HG03045 (cell line): ENCODE results near the gene PPM1G.
"Not testable (repeated sequence)": the region's sequence is repeated elsewhere in the genome, so short reads cannot be mapped to it uniquely, and the experiment has no call there.

Experiments used
- ATAC-seq: cut with Tn5 transposase; IDR thresholded peaks from one replicate; pipeline ENCODE4 v1.9.1; 2021; ENCODE audit warnings: mild to moderate bottlenecking, moderate library complexity; ENCODE audit not compliant: unreplicated experiment

PPM1G gene, protein sequence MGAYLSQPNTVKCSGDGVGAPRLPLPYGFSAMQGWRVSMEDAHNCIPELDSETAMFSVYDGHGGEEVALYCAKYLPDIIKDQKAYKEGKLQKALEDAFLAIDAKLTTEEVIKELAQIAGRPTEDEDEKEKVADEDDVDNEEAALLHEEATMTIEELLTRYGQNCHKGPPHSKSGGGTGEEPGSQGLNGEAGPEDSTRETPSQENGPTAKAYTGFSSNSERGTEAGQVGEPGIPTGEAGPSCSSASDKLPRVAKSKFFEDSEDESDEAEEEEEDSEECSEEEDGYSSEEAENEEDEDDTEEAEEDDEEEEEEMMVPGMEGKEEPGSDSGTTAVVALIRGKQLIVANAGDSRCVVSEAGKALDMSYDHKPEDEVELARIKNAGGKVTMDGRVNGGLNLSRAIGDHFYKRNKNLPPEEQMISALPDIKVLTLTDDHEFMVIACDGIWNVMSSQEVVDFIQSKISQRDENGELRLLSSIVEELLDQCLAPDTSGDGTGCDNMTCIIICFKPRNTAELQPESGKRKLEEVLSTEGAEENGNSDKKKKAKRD

DNA sequence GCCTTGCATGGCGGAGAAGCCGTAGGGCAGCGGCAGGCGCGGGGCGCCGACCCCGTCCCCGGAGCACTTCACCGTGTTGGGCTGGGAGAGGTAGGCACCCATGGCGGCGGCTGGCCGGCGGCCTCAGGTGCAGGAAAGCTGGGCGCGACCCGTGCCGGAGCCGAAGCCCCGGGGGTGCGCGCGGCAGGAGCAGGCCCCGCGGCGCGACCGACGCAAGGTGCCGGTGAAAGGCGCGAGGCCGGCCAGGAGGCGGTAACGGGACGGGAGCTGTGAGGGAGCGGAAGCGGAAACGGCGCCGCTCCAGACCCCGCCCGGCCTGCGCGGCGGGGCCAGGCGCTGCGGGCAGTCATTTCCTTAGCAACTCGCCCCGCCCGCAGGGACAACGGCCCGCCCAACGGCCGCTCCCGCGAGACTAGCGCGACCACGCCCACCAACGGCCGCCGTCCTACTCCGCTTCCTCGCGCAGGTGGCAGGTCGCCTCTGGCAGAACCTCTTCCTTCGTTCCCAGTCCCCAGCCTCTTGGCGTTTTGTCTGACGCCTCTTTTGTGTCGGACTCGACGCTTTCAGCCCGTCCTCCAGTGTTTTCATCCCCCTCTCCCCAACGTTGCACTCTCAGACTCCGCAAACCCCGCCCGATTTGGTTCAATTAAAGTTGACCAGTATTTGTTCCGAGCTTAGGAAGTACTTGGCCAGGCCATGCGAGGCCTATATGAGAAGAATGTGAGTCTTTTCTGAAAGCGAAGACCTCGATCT lies at the start of gene PPM1G:
PPM1G (minus strand) TSS at position 271 of the 753 bp plus-strand sequence; CDS start at position 102, 169 bp downstream.
- ATAC-seq, result peak; percentile 94

DNA sequence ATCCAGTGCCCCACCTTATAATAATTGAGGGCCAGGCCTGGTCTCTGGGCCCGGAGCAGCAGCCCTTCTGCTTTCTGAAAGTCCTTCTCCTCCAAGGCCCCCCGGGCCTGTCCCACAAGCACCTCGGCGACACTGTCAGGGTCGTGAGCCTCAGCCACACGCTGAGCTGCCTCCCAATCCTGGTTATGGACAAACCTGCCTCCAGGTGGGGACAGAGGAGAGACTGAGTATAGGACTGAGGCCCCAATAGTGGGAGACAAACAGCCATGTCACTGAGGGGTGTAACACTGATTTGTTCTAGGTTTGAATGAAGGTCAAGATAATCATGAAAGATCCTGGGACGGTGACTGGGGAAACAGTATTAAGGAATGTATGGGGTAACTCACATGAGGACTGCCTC lies 44.6 kb upstream of the PPM1G start:
- no peak for ATAC-seq

DNA sequence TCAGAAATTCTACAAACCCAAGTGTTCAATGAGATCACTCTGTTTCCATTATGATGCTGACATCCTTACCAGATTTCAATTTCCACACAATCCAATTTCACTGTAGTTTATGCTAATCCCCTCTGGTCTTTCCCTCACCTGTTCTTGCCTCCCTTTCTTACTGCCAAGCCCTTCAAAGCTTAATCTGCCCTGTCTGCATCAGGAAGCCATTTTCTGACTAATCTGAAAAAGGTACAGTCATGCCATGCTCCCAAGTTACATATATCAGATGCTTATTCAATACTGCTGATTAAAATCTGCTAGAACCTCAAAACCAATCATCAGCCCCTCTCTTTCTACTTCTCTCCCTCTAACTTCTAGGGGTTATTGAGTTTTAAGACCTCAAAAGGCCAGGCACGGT lies 41.7 kb upstream of the PPM1G start:
- no peak for ATAC-seq

DNA sequence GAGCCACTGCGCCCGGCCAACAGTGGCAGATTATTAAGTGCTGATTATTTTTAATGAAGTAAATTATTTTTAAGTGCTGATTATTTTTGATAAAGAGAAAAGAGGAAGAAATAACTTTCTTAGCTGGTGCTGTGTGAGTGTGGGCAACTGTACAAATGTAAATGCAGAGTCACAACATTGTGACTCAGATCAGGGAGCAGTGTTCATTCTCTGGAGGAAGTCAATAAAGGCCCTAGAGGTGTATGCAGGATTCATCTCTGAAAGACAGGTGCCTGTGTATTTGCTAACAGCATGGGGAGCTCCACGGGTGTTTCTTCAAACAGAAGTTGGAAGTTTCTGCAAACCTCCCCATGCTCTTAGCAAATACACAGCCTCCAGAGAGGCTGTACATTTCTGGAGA lies 39.0 kb upstream of the PPM1G start:
- no peak for ATAC-seq

DNA sequence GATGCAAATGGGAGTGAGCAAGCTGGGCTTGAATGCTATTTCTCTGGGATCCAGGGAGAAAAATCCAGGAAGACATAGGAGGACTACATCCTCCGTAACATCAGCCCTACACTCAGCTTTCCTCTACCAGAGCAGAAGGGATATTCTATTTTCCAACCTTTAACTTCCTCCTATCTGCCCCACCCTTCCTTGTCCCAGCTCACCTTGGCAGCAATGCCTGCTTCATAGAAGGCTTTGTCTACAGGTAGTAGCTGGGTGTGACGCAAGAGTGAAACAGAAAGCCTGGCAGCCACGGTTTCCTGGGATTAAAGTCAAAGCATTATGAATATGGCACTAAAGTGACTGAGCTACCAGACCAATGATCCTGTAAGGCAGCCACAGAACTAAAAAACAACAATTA lies 36.7 kb upstream of the PPM1G start:
- ATAC-seq, result no peak

DNA sequence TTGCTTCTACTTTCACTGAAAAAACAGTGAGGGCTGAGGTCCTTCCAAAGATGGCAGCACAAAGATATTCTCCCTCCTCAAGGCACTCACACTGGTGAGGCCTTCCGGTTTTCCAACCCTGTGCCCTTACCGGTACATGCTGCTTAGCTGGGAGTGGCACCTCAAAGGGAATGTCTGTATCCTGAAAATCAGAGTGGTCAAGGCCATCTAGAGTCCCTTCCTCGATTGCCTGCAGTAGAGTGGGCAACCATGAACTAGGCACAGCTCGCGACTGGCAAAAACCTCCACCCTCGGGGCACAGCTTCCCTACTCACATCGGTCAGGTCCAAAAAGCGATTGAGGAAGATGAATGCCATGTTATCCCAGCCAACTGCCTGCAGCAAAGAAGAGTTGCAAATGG lies 36.2 kb upstream of the PPM1G start:
- no peak for ATAC-seq

DNA sequence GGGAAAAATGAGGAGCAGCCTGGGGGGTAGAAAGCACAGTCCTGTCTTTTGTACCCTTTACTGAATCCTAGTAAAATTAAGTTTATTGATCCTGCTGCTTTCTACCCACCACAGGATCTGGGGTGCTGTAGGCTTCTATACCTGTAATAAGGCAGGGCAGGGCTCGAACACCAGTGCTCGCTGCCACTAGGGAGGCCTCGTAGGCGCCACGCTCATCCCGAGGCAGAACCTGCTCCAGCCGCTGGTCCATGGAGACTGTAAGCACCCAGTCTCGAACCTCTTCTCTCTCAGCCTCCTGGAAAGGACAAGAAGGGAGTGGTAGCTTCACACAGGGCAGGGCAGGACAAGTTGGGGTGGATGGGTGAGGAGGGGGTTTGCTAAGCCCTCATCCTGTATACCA lies 35.8 kb upstream of the PPM1G start:
- ATAC-seq, result no peak

DNA sequence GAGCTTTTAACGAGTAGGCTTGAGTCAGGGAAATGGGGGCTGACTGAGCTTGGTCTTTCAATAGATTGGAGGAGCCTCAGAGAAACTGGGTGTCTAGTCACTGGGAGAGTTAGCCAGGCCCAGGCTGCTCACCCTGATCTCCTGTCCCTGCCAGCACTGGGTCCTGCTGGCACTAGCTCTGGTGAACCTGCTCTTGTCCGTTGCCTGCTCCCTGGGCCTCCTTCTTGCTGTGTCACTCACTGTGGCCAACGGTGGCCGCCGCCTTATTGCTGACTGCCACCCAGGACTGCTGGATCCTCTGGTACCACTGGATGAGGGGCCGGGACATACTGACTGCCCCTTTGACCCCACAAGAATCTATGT lies 33.5 kb upstream of the PPM1G start:
- no peak for ATAC-seq

DNA sequence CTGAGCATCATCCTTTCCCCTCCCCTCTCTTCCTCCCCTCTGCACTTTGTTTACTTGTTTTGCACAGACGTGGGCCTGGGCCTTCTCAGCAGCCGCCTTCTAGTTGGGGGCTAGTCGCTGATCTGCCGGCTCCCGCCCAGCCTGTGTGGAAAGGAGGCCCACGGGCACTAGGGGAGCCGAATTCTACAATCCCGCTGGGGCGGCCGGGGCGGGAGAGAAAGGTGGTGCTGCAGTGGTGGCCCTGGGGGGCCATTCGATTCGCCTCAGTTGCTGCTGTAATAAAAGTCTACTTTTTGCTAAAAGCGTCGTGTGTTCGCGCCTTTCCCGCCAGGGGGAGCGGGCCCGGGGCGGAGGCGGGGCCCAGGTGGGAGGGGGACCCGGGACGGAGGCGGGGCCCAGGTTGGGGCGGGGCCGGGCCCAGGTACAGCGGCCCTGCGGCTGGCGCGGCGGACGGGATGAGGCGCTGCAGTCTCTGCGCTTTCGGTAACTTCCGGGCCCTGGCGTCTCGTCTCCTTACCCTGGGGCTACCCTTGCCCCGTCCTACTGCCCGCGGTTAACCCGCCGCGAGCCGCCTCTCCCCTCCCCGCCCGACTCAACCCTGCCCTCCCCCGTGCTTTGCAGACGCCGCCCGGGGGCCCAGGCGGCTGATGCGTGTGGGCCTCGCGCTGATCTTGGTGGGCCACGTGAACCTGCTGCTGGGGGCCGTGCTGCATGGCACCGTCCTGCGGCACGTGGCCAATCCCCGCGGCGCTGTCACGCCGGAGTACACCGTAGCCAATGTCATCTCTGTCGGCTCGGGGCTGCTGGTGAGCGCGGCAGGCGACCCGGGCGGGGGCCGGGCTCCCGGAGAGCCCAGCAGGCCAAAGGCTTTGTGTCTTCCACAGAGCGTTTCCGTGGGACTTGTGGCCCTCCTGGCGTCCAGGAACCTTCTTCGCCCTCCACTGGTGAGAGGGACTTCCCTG lies 32.8 kb upstream of the PPM1G start, which contains the start of gene KRTCAP3:
KRTCAP3 (plus strand) TSS at position 424 of the 962 bp plus-strand sequence; CDS start at position 456, 32 bp downstream.
- no peak for ATAC-seq

DNA sequence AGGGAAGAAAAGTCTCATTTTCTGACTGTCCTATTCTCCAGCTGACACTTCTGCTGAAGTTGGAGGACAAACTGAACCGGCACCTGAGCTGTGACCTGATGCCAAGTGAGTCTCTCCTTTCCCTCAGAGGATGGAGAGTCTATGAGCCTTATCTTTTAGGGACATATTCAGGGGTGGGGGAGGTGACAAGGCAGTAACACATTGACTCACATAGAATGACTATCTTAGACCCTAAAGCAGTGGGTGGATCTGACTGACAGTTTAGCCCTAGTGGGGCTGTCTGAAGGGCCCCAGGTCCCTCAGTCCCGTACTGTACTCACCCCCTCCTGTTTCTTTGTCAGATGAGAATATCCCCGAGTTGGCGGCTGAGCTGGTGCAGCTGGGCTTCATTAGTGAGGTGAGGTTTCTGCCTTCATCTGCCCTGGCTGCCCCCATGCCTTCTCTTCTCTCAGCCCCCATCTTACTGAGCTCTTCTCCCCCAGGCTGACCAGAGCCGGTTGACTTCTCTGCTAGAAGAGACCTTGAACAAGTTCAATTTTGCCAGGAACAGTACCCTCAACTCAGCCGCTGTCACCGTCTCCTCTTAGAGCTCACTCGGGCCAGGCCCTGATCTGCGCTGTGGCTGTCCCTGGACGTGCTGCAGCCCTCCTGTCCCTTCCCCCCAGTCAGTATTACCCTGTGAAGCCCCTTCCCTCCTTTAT lies 32.0 kb upstream of the PPM1G start:
- no peak for ATAC-seq

DNA sequence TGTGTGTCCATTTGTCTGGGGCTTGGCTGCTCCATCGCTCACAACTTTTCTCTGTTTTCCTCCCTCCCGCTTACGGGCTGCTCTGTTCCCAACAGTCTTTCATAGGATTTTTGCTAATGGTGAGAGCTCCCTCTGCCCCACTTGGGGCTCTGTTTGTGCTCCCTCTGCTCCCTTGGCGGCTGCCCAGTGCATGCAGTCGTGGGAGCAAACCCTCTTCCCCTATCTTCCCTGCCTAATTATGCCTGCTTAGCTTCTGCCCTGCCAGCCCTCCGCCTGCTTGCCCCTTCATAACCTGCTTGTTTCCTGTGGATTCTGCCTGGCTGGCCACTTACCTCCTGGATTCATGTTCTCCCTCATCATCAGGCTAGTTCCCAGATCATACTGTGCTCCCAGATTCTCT lies 26.2 kb upstream of the PPM1G start:
- no peak for ATAC-seq

DNA sequence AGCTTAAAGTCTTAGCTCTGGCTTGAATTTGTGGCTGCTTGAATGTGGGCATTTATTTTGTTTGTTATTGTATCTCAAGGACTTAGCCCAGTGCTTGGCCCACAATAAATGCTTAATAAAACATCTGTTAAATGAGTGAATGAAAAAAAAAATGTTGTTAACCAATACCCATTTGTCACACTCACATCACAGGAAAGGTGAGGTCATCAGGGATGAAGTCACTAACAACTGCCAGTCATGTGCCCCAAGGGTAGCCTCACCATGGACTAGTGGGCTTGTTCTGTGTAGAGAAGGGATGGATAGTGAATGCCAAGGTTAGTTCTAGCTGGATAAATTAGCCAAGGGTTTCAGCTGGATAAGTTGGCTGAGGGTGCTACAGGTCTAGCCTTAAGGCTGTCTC lies 22.0 kb upstream of the PPM1G start:
- no peak for ATAC-seq

DNA sequence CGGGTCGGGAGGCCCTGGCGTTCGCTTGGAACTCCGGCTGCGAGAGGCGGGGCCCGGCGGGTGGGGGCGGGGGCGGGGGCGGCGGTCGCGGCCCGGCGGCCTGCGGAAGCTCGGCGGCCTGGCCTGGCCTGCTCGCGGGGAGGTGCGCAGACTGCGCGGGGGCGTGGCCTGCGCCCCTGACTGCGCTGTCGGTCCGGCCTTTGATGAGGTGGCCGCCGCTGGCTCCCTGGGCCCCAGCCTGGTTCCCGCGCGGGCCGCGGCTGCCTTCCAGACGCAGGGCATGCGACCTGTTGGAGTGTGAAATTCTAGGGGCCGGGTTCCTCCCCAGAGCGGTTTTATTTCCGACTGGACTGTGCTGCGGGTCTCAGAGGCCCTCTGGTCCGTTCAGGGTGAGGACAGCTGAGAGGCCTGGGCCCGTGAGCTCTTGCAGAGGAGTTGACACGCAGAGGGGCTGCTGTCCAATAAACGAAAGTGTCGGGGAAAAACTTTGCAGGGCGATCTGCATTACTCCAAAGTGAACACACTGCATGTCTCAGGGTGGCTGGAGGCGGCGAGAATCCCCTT lies 19.7 kb upstream of the PPM1G start:
- peak; percentile 71 for ATAC-seq

DNA sequence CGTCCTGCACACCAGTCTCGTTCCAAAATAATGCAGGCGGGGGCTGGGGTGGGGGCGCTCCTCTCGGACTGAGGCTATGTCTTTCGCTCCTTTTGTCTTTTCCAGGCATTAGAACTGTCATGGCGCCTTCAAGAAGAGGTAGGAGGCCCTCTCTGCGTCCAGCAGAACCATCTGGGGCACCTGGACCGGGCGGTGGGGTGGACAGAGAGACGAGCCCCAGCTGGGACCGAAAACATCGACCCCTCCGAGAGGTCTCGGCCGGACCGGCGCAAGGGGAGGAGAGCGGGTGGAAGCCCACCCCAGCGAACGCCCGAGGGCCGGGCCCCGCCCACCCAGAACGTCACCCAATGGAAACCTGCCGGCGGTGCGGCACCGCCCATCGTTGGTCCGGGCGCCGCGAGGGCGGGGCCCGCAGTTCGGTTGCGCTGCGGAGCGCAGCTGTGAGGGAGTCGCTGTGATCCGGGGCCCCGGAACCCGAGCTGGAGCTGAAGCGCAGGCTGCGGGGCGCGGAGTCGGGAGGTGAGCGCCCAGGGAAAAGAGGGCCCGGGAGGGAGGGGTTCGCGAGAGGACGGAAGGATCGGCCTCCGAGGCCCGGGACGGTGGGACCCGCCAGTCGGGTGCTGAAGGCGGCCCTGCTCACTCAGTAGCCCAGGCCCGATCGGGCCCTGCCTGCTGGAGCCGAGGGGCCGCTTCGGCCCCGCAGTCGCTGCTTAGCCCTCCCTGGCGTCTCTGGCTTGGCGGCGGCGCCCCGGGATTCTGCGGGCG lies 19.0 kb upstream of the PPM1G start, which contains the start of gene NRBP1:
NRBP1 (plus strand) TSS at position 419 of the 765 bp plus-strand sequence. CDS start 4,643 bp downstream, outside the sequence.
- peak; percentile 93 for ATAC-seq

DNA sequence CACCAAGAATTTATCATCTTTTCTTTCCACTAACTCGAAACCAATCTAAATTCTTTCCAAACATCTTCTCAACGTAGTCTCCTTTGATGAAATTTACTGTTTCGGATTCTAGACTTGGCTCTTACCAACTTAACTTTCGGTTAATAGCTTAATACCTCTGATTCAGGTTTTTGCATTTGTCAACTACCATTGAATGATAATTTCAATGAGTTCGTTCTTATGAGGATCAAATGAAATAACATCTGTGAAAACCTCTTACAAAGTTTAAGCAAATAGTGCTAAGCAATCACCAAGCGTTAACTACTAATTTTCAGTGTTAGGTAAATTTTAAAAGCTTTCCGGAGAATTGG lies 18.4 kb upstream of the PPM1G start:
- ATAC-seq, result no peak

DNA sequence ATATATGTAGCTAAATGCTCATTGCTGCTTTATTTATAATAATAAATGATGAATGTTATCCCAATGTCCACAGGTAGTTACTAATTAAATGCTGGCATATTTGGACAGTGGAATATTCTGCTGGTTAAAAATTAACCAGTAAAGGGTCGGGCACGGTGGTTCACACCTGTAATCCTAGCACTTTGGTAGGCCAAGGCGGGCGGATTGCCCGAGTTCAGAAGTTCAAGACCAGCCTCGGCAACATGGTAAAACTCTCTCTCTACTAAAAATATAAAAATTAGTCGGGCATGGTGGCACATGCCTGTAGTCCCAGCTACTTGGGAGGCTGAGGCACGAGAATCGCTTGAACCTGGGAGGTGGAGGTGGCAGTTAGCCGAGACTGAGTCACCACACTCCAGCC lies 15.6 kb upstream of the PPM1G start:
- not testable (repeated sequence) for ATAC-seq

DNA sequence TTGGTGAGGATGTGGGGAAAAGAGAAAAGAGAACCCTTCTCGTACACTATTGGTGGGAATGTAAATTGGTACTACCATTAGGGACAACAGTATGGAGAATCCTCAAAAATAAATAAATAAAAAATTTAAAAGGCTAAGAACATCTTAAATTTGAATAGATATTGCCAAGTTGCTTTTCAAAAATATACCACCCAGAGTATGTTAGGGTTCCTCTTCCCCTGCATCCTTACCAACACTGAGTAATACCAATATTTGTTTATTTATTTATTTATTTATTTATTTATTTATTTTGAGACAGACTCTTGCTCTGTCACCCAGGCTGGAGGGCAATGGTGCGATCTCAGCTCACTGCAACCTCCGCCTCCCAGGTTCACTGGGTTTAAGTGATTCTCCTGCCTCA lies 13.6 kb upstream of the PPM1G start:
- ATAC-seq, result no peak

DNA sequence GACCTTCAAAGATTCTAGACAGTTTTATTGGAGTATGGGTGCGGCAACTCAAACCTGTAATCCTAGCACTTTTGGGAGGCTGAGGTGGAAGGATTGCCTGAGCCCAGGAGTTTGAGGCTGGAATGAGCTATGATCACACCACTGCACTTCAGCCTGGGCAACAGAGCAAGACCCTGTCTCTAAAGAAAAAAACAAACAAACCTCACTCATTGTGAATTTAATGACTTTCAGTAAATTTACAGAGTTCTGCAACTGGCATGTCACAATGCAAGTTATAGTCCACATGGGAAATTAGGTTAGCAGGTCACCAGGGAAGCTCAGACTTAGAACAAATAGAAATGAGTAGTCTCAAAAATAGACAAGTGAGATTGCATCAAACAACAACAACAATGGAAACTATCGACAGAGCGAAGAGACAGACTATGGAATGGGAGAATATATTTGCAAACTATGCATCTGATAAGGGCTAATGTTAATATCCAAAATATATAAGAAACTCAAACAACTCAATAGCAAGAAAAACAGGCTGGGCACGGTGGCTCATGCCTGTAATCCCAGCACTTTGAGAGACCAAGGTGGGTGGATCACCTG lies 12.4 kb upstream of the PPM1G start:
- ATAC-seq, result no peak

DNA sequence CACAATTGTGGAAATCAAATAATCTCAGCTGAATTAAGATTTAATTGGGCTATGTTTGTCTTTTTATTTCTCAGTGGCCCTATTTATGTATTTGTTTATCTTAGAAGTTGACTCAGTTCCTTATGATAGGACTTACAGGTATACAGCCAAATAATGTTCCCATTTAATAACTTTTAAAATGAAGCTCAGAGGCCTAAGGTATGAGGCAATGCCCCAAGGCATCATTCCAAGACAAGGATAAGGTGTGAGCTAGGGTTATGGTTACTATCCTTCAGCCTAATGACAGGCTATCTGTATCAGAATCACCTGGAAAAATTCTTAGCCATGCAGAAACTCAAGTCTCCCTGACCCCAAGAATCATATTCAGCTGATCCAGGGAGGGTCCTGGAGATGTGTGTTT lies 11.6 kb upstream of the PPM1G start:
- ATAC-seq, result no peak
